ENCODE results near the gene RNF223.

DNA sequence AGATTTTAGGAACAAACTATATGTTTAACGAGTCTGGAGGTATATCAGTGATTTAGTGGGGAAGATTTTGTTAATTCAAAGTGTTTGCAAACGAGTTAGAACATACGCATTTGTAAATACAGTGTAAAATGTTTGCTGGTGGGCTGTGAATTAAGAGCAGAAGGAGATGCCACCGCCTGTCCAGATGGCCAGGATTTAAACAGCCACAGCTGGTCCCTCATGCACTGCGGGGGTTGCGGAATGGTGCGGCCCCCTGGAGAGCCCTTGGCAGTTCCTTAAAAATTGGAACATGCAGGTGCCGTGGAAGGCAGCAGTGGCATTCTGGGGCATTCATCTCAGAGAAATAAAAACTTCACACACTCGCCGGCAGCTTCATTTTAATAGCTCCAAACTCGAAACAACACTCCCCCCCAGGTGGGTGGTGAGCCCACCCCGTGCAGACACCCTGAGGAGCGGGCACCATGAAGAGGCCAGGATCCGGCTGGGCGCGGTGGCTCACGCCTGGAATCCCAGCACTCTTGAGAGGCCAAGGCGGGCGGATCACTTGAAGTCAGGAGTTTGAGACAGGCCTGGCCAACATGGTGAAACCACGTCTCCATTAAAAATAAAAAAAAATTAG is 45.3 kb upstream of the RNF223 start:
- TF ChIP-seq, protein P1, sequence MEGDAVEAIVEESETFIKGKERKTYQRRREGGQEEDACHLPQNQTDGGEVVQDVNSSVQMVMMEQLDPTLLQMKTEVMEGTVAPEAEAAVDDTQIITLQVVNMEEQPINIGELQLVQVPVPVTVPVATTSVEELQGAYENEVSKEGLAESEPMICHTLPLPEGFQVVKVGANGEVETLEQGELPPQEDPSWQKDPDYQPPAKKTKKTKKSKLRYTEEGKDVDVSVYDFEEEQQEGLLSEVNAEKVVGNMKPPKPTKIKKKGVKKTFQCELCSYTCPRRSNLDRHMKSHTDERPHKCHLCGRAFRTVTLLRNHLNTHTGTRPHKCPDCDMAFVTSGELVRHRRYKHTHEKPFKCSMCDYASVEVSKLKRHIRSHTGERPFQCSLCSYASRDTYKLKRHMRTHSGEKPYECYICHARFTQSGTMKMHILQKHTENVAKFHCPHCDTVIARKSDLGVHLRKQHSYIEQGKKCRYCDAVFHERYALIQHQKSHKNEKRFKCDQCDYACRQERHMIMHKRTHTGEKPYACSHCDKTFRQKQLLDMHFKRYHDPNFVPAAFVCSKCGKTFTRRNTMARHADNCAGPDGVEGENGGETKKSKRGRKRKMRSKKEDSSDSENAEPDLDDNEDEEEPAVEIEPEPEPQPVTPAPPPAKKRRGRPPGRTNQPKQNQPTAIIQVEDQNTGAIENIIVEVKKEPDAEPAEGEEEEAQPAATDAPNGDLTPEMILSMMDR (IDR thresholded peaks at IDR 0.05) = no peak
- TF ChIP-seq POLR2A (IDR thresholded peaks at IDR 0.05) (no peak), EP300 (IDR thresholded peaks at IDR 0.05) (no peak)

Data from tibial nerve (tissue), 4 donors.